WTC11 (cell line): ENCODE results near the gene PRRT4. TPM values are rescaled to one million over a fixed set of nuclear protein-coding genes. Genes with fewer than 3 reads are reported as not detected.

ENCODE experiments used
- ATF2 ChIP-seq: sonication (generic); formaldehyde crosslinking; IDR thresholded peaks from 2 replicates; pipeline ENCODE4 v1.8.1; 2022; ENCODE audit warnings: low read depth, missing genetic modification reagents, borderline replicate concordance
- ATF3 ChIP-seq: sonication (generic); formaldehyde crosslinking; conservative IDR thresholded peaks from 2 replicates; pipeline ENCODE4 v1.8.1; 2022; ENCODE audit warnings: mild to moderate bottlenecking, missing genetic modification reagents
- CDX4 ChIP-seq: fragments of 250-450 bp; sonication (Bioruptor Pico); IDR thresholded peaks from 2 replicates; pipeline ENCODE4 v1.9.0; 2021; ENCODE audit warnings: moderate library complexity, mild to moderate bottlenecking, inconsistent platforms, borderline replicate concordance
- CREB1 ChIP-seq: sonication (generic); formaldehyde crosslinking; IDR thresholded peaks from 2 replicates; pipeline ENCODE4 v1.8.0; 2023; ENCODE audit warnings: mild to moderate bottlenecking, missing genetic modification reagents
- CTCF ChIP-seq: fragments of 200-600 bp; IDR thresholded peaks from 2 replicates; pipeline ENCODE4 v1.8.0; 2022; ENCODE audit warnings: antibody characterized with exemption
- FOXK1 ChIP-seq: sonication (generic); formaldehyde crosslinking; IDR thresholded peaks from 2 replicates; pipeline ENCODE4 v1.8.0; 2022; ENCODE audit warnings: mild to moderate bottlenecking, moderate library complexity, missing genetic modification reagents
- FOXP4 ChIP-seq: sonication (generic); formaldehyde crosslinking; IDR thresholded peaks from 2 replicates; pipeline ENCODE4 v1.8.0; 2022; ENCODE audit warnings: mild to moderate bottlenecking, missing genetic modification reagents
- HMGA2 ChIP-seq: fragments of 250-450 bp; sonication (Bioruptor Pico); IDR thresholded peaks from 2 replicates; pipeline ENCODE4 v1.4.0; 2021; ENCODE audit warnings: mild to moderate bottlenecking, moderate library complexity
- IRF1 ChIP-seq: sonication (generic); formaldehyde crosslinking; IDR thresholded peaks from 2 replicates; pipeline ENCODE4 v1.8.0; 2023; ENCODE audit warnings: missing genetic modification reagents
- MYBL2 ChIP-seq: sonication (generic); formaldehyde crosslinking; IDR thresholded peaks from 2 replicates; pipeline ENCODE4 v1.8.1; 2023; ENCODE audit warnings: mild to moderate bottlenecking, moderate library complexity, missing genetic modification reagents
- NFE2L1 ChIP-seq: sonication (generic); formaldehyde crosslinking; IDR thresholded peaks from 2 replicates; pipeline ENCODE4 v1.8.1; 2023; ENCODE audit warnings: missing genetic modification reagents
- NR3C1 ChIP-seq: sonication (generic); formaldehyde crosslinking; conservative IDR thresholded peaks from 2 replicates; pipeline ENCODE4 v1.8.1; 2023; ENCODE audit warnings: low read depth, mild to moderate bottlenecking, missing genetic modification reagents
- SP1 ChIP-seq: sonication (generic); formaldehyde crosslinking; conservative IDR thresholded peaks from 2 replicates; pipeline ENCODE4 v1.8.1; 2022; ENCODE audit warnings: missing genetic modification reagents
- ZBTB21 ChIP-seq: sonication (generic); formaldehyde crosslinking; IDR thresholded peaks from 2 replicates; pipeline ENCODE4 v1.8.1; 2023; ENCODE audit warnings: mild to moderate bottlenecking, missing genetic modification reagents, borderline replicate concordance
- ZNF232 ChIP-seq: sonication (generic); formaldehyde crosslinking; IDR thresholded peaks from 2 replicates; pipeline ENCODE4 v1.8.0; 2022; ENCODE audit warnings: mild to moderate bottlenecking, missing genetic modification reagents
- ZNF317 ChIP-seq: sonication (generic); formaldehyde crosslinking; IDR thresholded peaks from 2 replicates; pipeline ENCODE4 v1.8.1; 2023; ENCODE audit warnings: low read depth, mild to moderate bottlenecking, moderate library complexity, missing genetic modification reagents, borderline replicate concordance
- ZNF532 ChIP-seq: fragments of 250-450 bp; sonication (Bioruptor Pico); IDR thresholded peaks from 2 replicates; pipeline ENCODE4 v1.9.0; 2021; ENCODE audit warnings: mild to moderate bottlenecking, borderline replicate concordance
- total RNA-seq: library from RNA; stranded (reverse); gene quantifications from 3 replicates; pipeline ENCODE4 v1.2.3, GENCODE V29; 2021

The PRRT4 gene
- total RNA-seq, 1 experiment from 2014 or later, result 1.2 TPM

- peak; percentile 63 for TF ChIP-seq CTCF
- peak; percentile 89; the same call in 1 of the 2 replicates for TF ChIP-seq NR3C1 (CRISPR knock-in tag)
- peak; percentile 93 for TF ChIP-seq ZBTB21 (CRISPR knock-in tag)
- peak; percentile 87 for TF ChIP-seq ZNF232 (CRISPR knock-in tag)
- peak; percentile 98 for TF ChIP-seq NFE2L1
- no peak for TF ChIP-seq CDX4 (CRISPR knock-in tag)
- peak; percentile 62; the same call in 1 of the 2 replicates for TF ChIP-seq SP1
- peak; percentile 96 for TF ChIP-seq FOXP4 (CRISPR knock-in tag)
- no peak for TF ChIP-seq ATF3 (CRISPR knock-in tag)
- no peak for TF ChIP-seq ZNF532 (CRISPR knock-in tag)
- TF ChIP-seq FOXK1 (CRISPR knock-in tag), result peak; percentile 93
- TF ChIP-seq CREB1, result peak; percentile 95
- peak; percentile 95; the same call in 1 of the 2 replicates for TF ChIP-seq IRF1
- TF ChIP-seq MYBL2 (CRISPR knock-in tag), result peak; percentile 86
- TF ChIP-seq HMGA2 (CRISPR knock-in tag), result no peak
- TF ChIP-seq ZNF317, result peak; percentile 68; the same call in 1 of the 2 replicates
- TF ChIP-seq ATF2 (CRISPR knock-in tag), result no peak
Observed at GRCh38 chr7:128352153-128352537, 9.3 kb downstream of the PRRT4 start (continued).
